ENCODE results near the gene OARD1.

DNA sequence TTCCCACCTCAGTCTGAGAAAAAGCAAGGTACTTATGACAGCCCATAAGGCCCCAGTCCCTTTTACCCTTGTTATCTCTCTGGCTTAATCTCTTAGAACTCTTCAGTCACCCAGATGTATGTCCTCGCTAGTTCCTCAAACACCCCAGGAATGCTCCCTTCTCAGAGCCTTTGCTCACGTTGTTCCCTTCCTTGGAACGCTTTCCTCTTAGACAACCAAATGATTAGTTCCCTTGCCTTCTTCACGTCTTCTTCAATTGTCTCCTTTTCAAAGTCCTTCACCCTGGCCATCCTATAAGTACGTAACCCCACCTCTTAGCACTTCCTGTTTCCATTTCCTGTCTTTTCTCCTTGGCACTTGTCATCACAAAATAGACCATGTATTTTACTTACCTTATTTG, 20.3 kb downstream of the OARD1 start:
- no peak for TF ChIP-seq CREB1 (CRISPR knock-in tag; IDR thresholded peaks at IDR 0.05)
- TF ChIP-seq NR1H2 (CRISPR knock-in tag; IDR thresholded peaks at IDR 0.05): no peak
- TF ChIP-seq CTCF (IDR thresholded peaks at IDR 0.05): no peak
- TF ChIP-seq, protein P1, sequence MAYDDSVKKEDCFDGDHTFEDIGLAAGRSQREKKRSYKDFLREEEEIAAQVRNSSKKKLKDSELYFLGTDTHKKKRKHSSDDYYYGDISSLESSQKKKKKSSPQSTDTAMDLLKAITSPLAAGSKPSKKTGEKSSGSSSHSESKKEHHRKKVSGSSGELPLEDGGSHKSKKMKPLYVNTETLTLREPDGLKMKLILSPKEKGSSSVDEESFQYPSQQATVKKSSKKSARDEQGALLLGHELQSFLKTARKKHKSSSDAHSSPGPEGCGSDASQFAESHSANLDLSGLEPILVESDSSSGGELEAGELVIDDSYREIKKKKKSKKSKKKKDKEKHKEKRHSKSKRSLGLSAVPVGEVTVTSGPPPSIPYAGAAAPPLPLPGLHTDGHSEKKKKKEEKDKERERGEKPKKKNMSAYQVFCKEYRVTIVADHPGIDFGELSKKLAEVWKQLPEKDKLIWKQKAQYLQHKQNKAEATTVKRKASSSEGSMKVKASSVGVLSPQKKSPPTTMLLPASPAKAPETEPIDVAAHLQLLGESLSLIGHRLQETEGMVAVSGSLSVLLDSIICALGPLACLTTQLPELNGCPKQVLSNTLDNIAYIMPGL (CRISPR knock-in tag; IDR thresholded peaks at IDR 0.05): no peak
- TF ChIP-seq, protein P2, sequence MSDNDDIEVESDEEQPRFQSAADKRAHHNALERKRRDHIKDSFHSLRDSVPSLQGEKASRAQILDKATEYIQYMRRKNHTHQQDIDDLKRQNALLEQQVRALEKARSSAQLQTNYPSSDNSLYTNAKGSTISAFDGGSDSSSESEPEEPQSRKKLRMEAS (CRISPR knock-in tag; IDR thresholded peaks at IDR 0.05): no peak
- no peak for TF ChIP-seq TCF7 (CRISPR knock-in tag; IDR thresholded peaks at IDR 0.05; ENCODE audit: low read depth)
- TF ChIP-seq PRDM15 (CRISPR knock-in tag; IDR thresholded peaks at IDR 0.05): no peak
- no peak for TF ChIP-seq ZNF423 (CRISPR knock-in tag; IDR thresholded peaks at IDR 0.05)
- no peak for TF ChIP-seq ETV6 (CRISPR knock-in tag; IDR thresholded peaks at IDR 0.05)
- TF ChIP-seq ZNF138 (CRISPR knock-in tag; conservative IDR thresholded peaks at IDR 0.05): no peak
- no peak for TF ChIP-seq CBFB (CRISPR knock-in tag; IDR thresholded peaks at IDR 0.05; ENCODE audit: low read depth)
- no peak for TF ChIP-seq ATF1 (CRISPR knock-in tag; IDR thresholded peaks at IDR 0.05)
- no peak for TF ChIP-seq TEAD1 (CRISPR knock-in tag; IDR thresholded peaks at IDR 0.05)

All from WTC11 (cell line).